ENCODE results near the gene SPC25. TPM values are rescaled to one million over a fixed set of nuclear protein-coding genes. Genes with fewer than 3 reads are reported as not detected.

SPC25 gene
- total and polyA plus RNA-seq, 9 of the 15 experiments (the other 6 are each of a cell fraction or from before 2014, with no cell fraction given), result 44.8 to 100 (median 75.0) TPM

GRCh38 chr2:168895771-168896170, 5.5 kb upstream of the SPC25 start:
- no peak overlapping the region for H3K4me3 ChIP-seq
- DNase-seq (ENCODE audit: extremely low read depth in 1 of 4, low spot score in 3 of 4), result no peak
- H3K9me1 ChIP-seq (ENCODE audit: control insufficient read depth, insufficient read depth, low read length), result no peaks in the 10 kb centered on the region
- H4K20me1 ChIP-seq (replicated peaks; ENCODE audit: control insufficient read depth, insufficient read depth, low read length), result no peaks in the 10 kb centered on the region
- H2AFZ ChIP-seq (ENCODE audit: low read depth, low read length), result no peak overlapping the region
- BruUV-seq (replicated peaks), result no TSS peak
- no peak for FAIRE-seq
- TF ChIP-seq RAD51 (IDR thresholded peaks at IDR 0.05; ENCODE audit: borderline replicate concordance, low read depth) (no peak), ARNT (IDR thresholded peaks at IDR 0.05) (no peak), NFIC (IDR thresholded peaks at IDR 0.05) (0 out of 2 replicates have a peak, but pooled peaks have one; percentile 8), FOXJ2 (tag; IDR thresholded peaks at IDR 0.05) (no peak), TCF15 (CRISPR knock-in tag; IDR thresholded peaks at IDR 0.05) (no peak), ATF1 (CRISPR knock-in tag; IDR thresholded peaks at IDR 0.05) (no peak), ATF1 (tag; IDR thresholded peaks at IDR 0.05) (no peak)
- no peaks in the 10 kb centered on the region for H3K9me3 ChIP-seq (replicated peaks; ENCODE audit: control insufficient read depth, insufficient read depth, low read depth, low read length)
- H3K79me2 ChIP-seq (ENCODE audit: control insufficient read depth, insufficient read depth, low read length), result no peaks in the 10 kb centered on the region
- H3K36me3 ChIP-seq (ENCODE audit: control insufficient read depth, insufficient read depth, low read length), result no peaks in the 10 kb centered on the region
- intact Hi-C loops (cut with micrococcal nuclease) (no loop called here), in situ Hi-C loops (cut with MboI) (no loop called here)
- no peak overlapping the region for H3K9ac ChIP-seq (ENCODE audit: insufficient read depth in 1 of 2, low read depth in 2 of 2, low read length in 2 of 2)
- POLR2A ChIA-PET, result no interaction called here
- peaks cover 0 to 7% of the 10 kb centered on the region in 2 experiments; a peak in 2 of 5 replicates for H3K4me1 ChIP-seq (replicated peaks in 1 of 2; ENCODE audit: control insufficient read depth in 2 of 2, insufficient read depth in 2 of 2, low read length in 2 of 2)
- ATAC-seq, result no peak
- H3K27me3 ChIP-seq (ENCODE audit: control insufficient read depth in 2 of 2, insufficient read depth in 2 of 2, low read length in 2 of 2), result no peaks in the 10 kb centered on the region
- no peak overlapping the region for H3K27ac ChIP-seq (ENCODE audit: extremely low read depth, low read depth, low read length)
- no peak overlapping the region for H3K4me2 ChIP-seq (ENCODE audit: insufficient read depth, low read length)
- CTCF ChIA-PET (ENCODE audit: low intra/inter-chr PET ratio), result no interaction called here

- ChIA-PET POLR2A (interaction anchor here (0.7 to 1.0 kb wide), 2 partner anchors 11 to 13 kb away, joined by 4 read pairs; no protein-coding TSS in a partner anchor), CTCF (ENCODE audit: low intra/inter-chr PET ratio) (no interaction called here)
- Histone ChIP-seq H3K9me1 (ENCODE audit: control insufficient read depth, insufficient read depth, low read length) (no peaks in the 10 kb centered on the region), H3K27ac (ENCODE audit: extremely low read depth, low read depth, low read length) (no peak overlapping the region), H3K4me2 (ENCODE audit: insufficient read depth, low read length) (no peak overlapping the region), H3K27me3 (ENCODE audit: control insufficient read depth in 2 of 2, insufficient read depth in 2 of 2, low read length in 2 of 2) (no peaks in the 10 kb centered on the region), H3K79me2 (ENCODE audit: control insufficient read depth, insufficient read depth, low read length) (peaks cover 6% of the 10 kb centered on the region), H2AFZ (ENCODE audit: low read depth, low read length) (no peak overlapping the region), H3K9ac (ENCODE audit: insufficient read depth in 1 of 2, low read depth in 2 of 2, low read length in 2 of 2) (no peak overlapping the region), H3K4me3 (no peak overlapping the region), H3K36me3 (ENCODE audit: control insufficient read depth, insufficient read depth, low read length) (no peaks in the 10 kb centered on the region), H4K20me1 (replicated peaks; ENCODE audit: control insufficient read depth, insufficient read depth, low read length) (no peaks in the 10 kb centered on the region), H3K9me3 (replicated peaks; ENCODE audit: control insufficient read depth, insufficient read depth, low read depth, low read length) (no peaks in the 10 kb centered on the region), H3K4me1 (replicated peaks in 1 of 2; ENCODE audit: control insufficient read depth in 2 of 2, insufficient read depth in 2 of 2, low read length in 2 of 2) (peaks cover 0 to 9% of the 10 kb centered on the region in 2 experiments; a peak in 2 of 5 replicates)
- in situ Hi-C loops (cut with MboI) (no loop called here), intact Hi-C loops (cut with micrococcal nuclease) (no loop called here)
- no peak for DNase-seq (ENCODE audit: extremely low read depth in 1 of 4, low spot score in 3 of 4)
- no TSS peak for BruUV-seq (replicated peaks)
- FAIRE-seq, result no peak
- no peak for ATAC-seq
- 0 out of 2 replicates have a peak, but pooled peaks have one; percentile 29 for TF ChIP-seq ADNP (tag; IDR thresholded peaks at IDR 0.05)
- no peak for TF ChIP-seq MAFF (IDR thresholded peaks at IDR 0.05; ENCODE audit: low read length)
- TF ChIP-seq STAT6 (CRISPR knock-in tag; IDR thresholded peaks at IDR 0.05), result no peak
- TF ChIP-seq NR2C2 (CRISPR knock-in tag; IDR thresholded peaks at IDR 0.05), result no peak
- no peak for TF ChIP-seq NR2C2 (tag; IDR thresholded peaks at IDR 0.05)
- TF ChIP-seq XRCC4 (IDR thresholded peaks at IDR 0.05; ENCODE audit: extremely low read depth, insufficient read depth, insufficient read length), result no peak
- no peak for TF ChIP-seq TFAP4 (CRISPR knock-in tag; IDR thresholded peaks at IDR 0.05; ENCODE audit: borderline replicate concordance)
- TF ChIP-seq ZNF830 (CRISPR knock-in tag; IDR thresholded peaks at IDR 0.05), result no peak
Measured at GRCh38 chr2:168894720-168895119, 4.5 kb upstream of the SPC25 start.

Measured in K562 (cell line).